ENCODE data around the gene RPS26.

DNA sequence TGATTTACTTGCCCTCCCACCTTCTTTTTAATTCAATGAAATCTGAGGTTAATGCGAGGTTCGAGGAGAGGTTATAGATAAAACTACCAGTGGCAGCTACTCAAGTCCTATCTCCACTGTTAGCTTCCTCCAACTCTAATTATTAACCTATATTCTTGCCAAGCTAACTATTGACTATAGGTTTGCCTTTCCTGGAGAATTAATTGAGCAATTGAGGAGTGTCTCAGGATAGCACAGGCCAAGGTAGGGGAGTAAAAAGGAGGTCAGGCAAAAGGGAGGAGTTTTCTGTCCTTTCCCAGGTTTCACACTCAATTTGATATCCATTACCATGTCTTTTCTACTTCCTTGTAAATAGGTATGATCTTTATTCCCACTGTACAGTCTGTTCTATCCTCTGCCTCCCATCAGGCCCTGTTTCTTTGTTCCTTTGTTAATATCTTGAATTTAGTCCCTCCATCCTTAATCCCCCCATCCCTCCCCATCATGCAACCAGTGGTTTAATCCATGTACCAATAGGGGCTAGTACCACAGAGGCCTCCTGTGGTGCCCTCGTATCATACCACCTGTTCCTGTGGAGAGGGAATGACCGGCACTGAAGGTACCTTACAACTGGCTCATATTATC is 48.4 kb upstream of the RPS26 start:
- TF ChIP-seq, protein P1, sequence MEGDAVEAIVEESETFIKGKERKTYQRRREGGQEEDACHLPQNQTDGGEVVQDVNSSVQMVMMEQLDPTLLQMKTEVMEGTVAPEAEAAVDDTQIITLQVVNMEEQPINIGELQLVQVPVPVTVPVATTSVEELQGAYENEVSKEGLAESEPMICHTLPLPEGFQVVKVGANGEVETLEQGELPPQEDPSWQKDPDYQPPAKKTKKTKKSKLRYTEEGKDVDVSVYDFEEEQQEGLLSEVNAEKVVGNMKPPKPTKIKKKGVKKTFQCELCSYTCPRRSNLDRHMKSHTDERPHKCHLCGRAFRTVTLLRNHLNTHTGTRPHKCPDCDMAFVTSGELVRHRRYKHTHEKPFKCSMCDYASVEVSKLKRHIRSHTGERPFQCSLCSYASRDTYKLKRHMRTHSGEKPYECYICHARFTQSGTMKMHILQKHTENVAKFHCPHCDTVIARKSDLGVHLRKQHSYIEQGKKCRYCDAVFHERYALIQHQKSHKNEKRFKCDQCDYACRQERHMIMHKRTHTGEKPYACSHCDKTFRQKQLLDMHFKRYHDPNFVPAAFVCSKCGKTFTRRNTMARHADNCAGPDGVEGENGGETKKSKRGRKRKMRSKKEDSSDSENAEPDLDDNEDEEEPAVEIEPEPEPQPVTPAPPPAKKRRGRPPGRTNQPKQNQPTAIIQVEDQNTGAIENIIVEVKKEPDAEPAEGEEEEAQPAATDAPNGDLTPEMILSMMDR (IDR thresholded peaks at IDR 0.05; ENCODE audit: low read depth, low read length, poor library complexity, severe bottlenecking) = no peak
- no peak for TF ChIP-seq EZH2phosphoT487 (IDR thresholded peaks at IDR 0.05; ENCODE audit: borderline replicate concordance, low read length)

All from DOHH2 (cell line).